ENCODE measurements around the gene TMEM269.

Gene TMEM269

GRCh38 chr1:42815941-42816584 lies 31.3 kb downstream of the TMEM269 start:
- H3K9me3 ChIP-seq (ENCODE audit: severe bottlenecking), result no peaks in the 10 kb centered on the region
- no peak for TF ChIP-seq CTCF (IDR thresholded peaks at IDR 0.05; ENCODE audit: low read depth, low read length)
- H3K4me3 ChIP-seq (ENCODE audit: low read depth, low read length), result peak overlapping the region; percentile 77
- peak overlapping the region; percentile 100 for H3K27ac ChIP-seq
- no peaks in the 10 kb centered on the region for H3K27me3 ChIP-seq (ENCODE audit: insufficient read depth, low read depth, severe bottlenecking)
- DNase-seq, result no peak
- peaks cover 11% of the 10 kb centered on the region for H3K36me3 ChIP-seq

GRCh38 chr1:42816585-42817439 lies 32.0 kb downstream of the TMEM269 start, which contains the start of the genes ERMAP and SVBP:
ERMAP (plus strand) TSS chr1:42817122; CDS start chr1:42830449, 13,327 bp downstream.
SVBP (minus strand) TSS chr1:42817397; CDS start chr1:42816544, 853 bp downstream.
- Histone ChIP-seq H3K9me3 (ENCODE audit: severe bottlenecking) (no peaks in the 10 kb centered on the region), H3K27me3 (ENCODE audit: insufficient read depth, low read depth, severe bottlenecking) (no peaks in the 10 kb centered on the region), H3K36me3 (peaks cover 11% of the 10 kb centered on the region), H3K27ac (peak within 1 kb of the TSS; percentile 100), H3K4me3 (ENCODE audit: low read depth, low read length) (peak within 1 kb of the TSS; percentile 77)
- TF ChIP-seq CTCF (IDR thresholded peaks at IDR 0.05; ENCODE audit: low read depth, low read length), result no peak
- DNase-seq, result peak; percentile 91

- H3K36me3 ChIP-seq, result peaks cover 11% of the 10 kb centered on the region
- TF ChIP-seq CTCF (IDR thresholded peaks at IDR 0.05; ENCODE audit: low read depth, low read length), result no peak
- no peaks in the 10 kb centered on the region for H3K9me3 ChIP-seq (ENCODE audit: severe bottlenecking)
- no peak for DNase-seq
- H3K27me3 ChIP-seq (ENCODE audit: insufficient read depth, low read depth, severe bottlenecking), result no peaks in the 10 kb centered on the region
- peak overlapping the region; percentile 100; the same call in 1 of the 2 replicates for H3K27ac ChIP-seq
- peak overlapping the region; percentile 46 for H3K4me3 ChIP-seq (ENCODE audit: low read depth, low read length)
Measured at GRCh38 chr1:42817440-42817767, 32.6 kb downstream of the TMEM269 start.

- Histone ChIP-seq H3K9me3 (ENCODE audit: severe bottlenecking) (no peaks in the 10 kb centered on the region), H3K27me3 (ENCODE audit: insufficient read depth, low read depth, severe bottlenecking) (no peaks in the 10 kb centered on the region), H3K27ac (no peak overlapping the region), H3K4me3 (ENCODE audit: low read depth, low read length) (no peak overlapping the region; the same call in 1 of the 2 replicates), H3K36me3 (peaks cover 11% of the 10 kb centered on the region)
- DNase-seq, result no peak
- no peak for TF ChIP-seq CTCF (IDR thresholded peaks at IDR 0.05; ENCODE audit: low read depth, low read length)
Measured at GRCh38 chr1:42817976-42818375, 33.2 kb downstream of the TMEM269 start.

- no peaks in the 10 kb centered on the region; the same call in 1 of the 2 replicates for H3K36me3 ChIP-seq
- H3K4me3 ChIP-seq (ENCODE audit: low read depth, low read length), result no peak overlapping the region
- H3K27me3 ChIP-seq (ENCODE audit: insufficient read depth, low read depth, severe bottlenecking), result no peaks in the 10 kb centered on the region
- H3K9me3 ChIP-seq (ENCODE audit: severe bottlenecking), result no peaks in the 10 kb centered on the region
- TF ChIP-seq CTCF (IDR thresholded peaks at IDR 0.05; ENCODE audit: low read depth, low read length), result no peak
- DNase-seq, result no peak
- no peak overlapping the region for H3K27ac ChIP-seq
Measured at GRCh38 chr1:42820813-42821212, 36.0 kb downstream of the TMEM269 start.

Data from WERI-Rb-1 (cell line).